Measurements from ENCODE around the gene TUBG1.

- TF ChIP-seq POLR2A (IDR thresholded peaks at IDR 0.05) = no peak
- TF ChIP-seq CTCF (IDR thresholded peaks at IDR 0.05) = no peak
Measured at GRCh38 chr17:42590886-42591285, 18.6 kb upstream of the TUBG1 start.
